ENCODE results near the gene ZNF576. TPM values are rescaled to one million over a fixed set of nuclear protein-coding genes. Genes with fewer than 3 reads are reported as not detected.
A peak's percentile ranks its signal among the peaks of the same experiment; 100 is the strongest.

The ZNF576 gene
- total and polyA plus RNA-seq, 9 of the 15 experiments (the other 6 are each of a cell fraction or from before 2014, with no cell fraction given): 6.8 to 18.2 (median 12.2) TPM

GRCh38 chr19:43595999-43596841 is at the start of gene ZNF576, which contains the start of gene IRGQ (continued):
- TF ChIP-seq MGA (IDR thresholded peaks at IDR 0.05): no peak
- TF ChIP-seq ZNF512 (tag; IDR thresholded peaks at IDR 0.05): no peak
- TF ChIP-seq ARID3A (IDR thresholded peaks at IDR 0.05; ENCODE audit: borderline replicate concordance, low read depth, low read length): no peak
- TF ChIP-seq NFATC3 (IDR thresholded peaks at IDR 0.05): no peak
- TF ChIP-seq CBFA2T2 (conservative IDR thresholded peaks at IDR 0.05): no peak
- TF ChIP-seq POLR3G (IDR thresholded peaks at IDR 0.05; ENCODE audit: extremely low read depth, insufficient read length, insufficient replicate concordance): no peak
- TF ChIP-seq DNMT1 (IDR thresholded peaks at IDR 0.05): no peak
- TF ChIP-seq XRCC5 (IDR thresholded peaks at IDR 0.05; ENCODE audit: low read depth, low read length): no peak
- no peak for TF ChIP-seq STAG1 (CRISPR knock-in tag; IDR thresholded peaks at IDR 0.05; ENCODE audit: borderline replicate concordance)
- no peak for TF ChIP-seq WHSC1 (IDR thresholded peaks at IDR 0.05; ENCODE audit: low read length)
- TF ChIP-seq NRF1 (conservative IDR thresholded peaks at IDR 0.05 in 1 of 2, IDR thresholded peaks at IDR 0.05 in 1 of 2): peak; percentile 100
- no peak for TF ChIP-seq MXD1 (CRISPR knock-in tag; IDR thresholded peaks at IDR 0.05; ENCODE audit: borderline replicate concordance, poor library complexity, severe bottlenecking)
